Mammary epithelial cell (primary cell): Measurements from ENCODE around the gene CSTB.

Experiments used
- CTCF ChIP-seq, 2 donors: IDR thresholded peaks in 1 of 2; conservative IDR thresholded peaks in 1 of 2; 2 replicates each; pipeline ENCODE4 v1.5.1; 2011 to 2012; ENCODE audit warnings: inconsistent platforms in 2 of 2, low read length in 2 of 2, mild to moderate bottlenecking in 2 of 2, control low read depth in 1 of 2, low read depth in 1 of 2; ENCODE audit not compliant: insufficient read depth in 1 of 2; ENCODE audit errors: extremely low read depth in 1 of 2
- EZH2 ChIP-seq: IDR thresholded peaks from 2 replicates; pipeline ENCODE4 v1.6.1; 2012; ENCODE audit warnings: low read length, inconsistent platforms, borderline replicate concordance

- TF ChIP-seq CTCF (conservative IDR thresholded peaks at IDR 0.05 in 1 of 2, IDR thresholded peaks at IDR 0.05 in 1 of 2; ENCODE audit: extremely low read depth in 1 of 2, insufficient read depth in 1 of 2, low read depth in 1 of 2, low read length in 2 of 2) (no peak), EZH2 (no peak)
Measured at GRCh38 chr21:43816611-43817071, 40.5 kb upstream of the CSTB start.
